K562 (cell line): ENCODE measurements around the gene DUOXA2.

ENCODE experiments used
- CTCF ChIP-seq, 3 experiments: IDR thresholded peaks in 2 of 3; conservative IDR thresholded peaks in 1 of 3; 2 replicates each; pipeline ENCODE4 v1.5.1; 2011 to 2012; ENCODE audit warnings: low read length in 3 of 3, mild to moderate bottlenecking in 3 of 3, control low read depth in 2 of 3, improper control_type of control experiment in 1 of 3, inconsistent platforms in 1 of 3, low read depth in 1 of 3, mixed read lengths in 1 of 3, moderate library complexity in 1 of 3; ENCODE audit not compliant: insufficient read depth in 2 of 3
- HDAC8 ChIP-seq: fragments of 450-650 bp; IDR thresholded peaks from 2 replicates; pipeline ENCODE4 v1.6.1; 2016; ENCODE audit warnings: mild to moderate bottlenecking, missing genetic modification characterization, moderate library complexity, missing compliant biosample characterization
- KLF10 ChIP-seq: fragments of 250-450 bp; sonication (Bioruptor Pico); IDR thresholded peaks from 2 replicates; pipeline ENCODE4 v1.6.1; 2021; ENCODE audit warnings: matching md5 sums
- MYC ChIP-seq, 2 experiments: fragments of 250-450 bp in 1 of 2; sonication (Bioruptor Pico) in 1 of 2; IDR thresholded peaks; 2 replicates each; pipeline versions ENCODE4 v1.5.1 to v1.6.1; 2012 to 2021; ENCODE audit warnings: low read depth in 2 of 2, borderline replicate concordance in 1 of 2, improper control_type of control experiment in 1 of 2, low read length in 1 of 2, mild to moderate bottlenecking in 1 of 2, moderate library complexity in 1 of 2
- NFRKB ChIP-seq: fragments of 450-650 bp; IDR thresholded peaks from 2 replicates; pipeline ENCODE4 v1.6.1; 2016; ENCODE audit warnings: low read depth
- NRF1 ChIP-seq, 2 experiments: fragments of 450-650 bp; IDR thresholded peaks in 1 of 2; conservative IDR thresholded peaks in 1 of 2; 2 replicates each; pipeline ENCODE4 v1.6.1; 2014; ENCODE audit warnings: mild to moderate bottlenecking in 2 of 2
- PKNOX1 ChIP-seq: fragments of 450-650 bp; IDR thresholded peaks from 2 replicates; pipeline ENCODE4 v1.6.1; 2016
- POLR2A ChIP-seq: fragments of 450-650 bp; conservative IDR thresholded peaks from 2 replicates; pipeline ENCODE4 v1.6.1; 2016
- POLR2AphosphoS5 ChIP-seq: IDR thresholded peaks from 2 replicates; pipeline ENCODE4 v1.6.1; 2011; ENCODE audit warnings: mild to moderate bottlenecking, low read depth, low read length, moderate library complexity; ENCODE audit not compliant: control insufficient read depth, insufficient read depth
- RNF2 ChIP-seq: sonication (generic); IDR thresholded peaks from 2 replicates; pipeline ENCODE4 v1.6.1; 2016
- ZNF121 ChIP-seq: sonication (generic); formaldehyde crosslinking; conservative IDR thresholded peaks from 2 replicates; pipeline ENCODE4 v1.8.0; 2022; ENCODE audit warnings: missing genetic modification reagents
- TF ChIP-seq, protein P1 (sequence below): sonication (generic); formaldehyde crosslinking; IDR thresholded peaks from 2 replicates; pipeline ENCODE4 v1.8.1; 2023; ENCODE audit warnings: mild to moderate bottlenecking, missing genetic modification reagents

- TF ChIP-seq ZNF121: no peak
- TF ChIP-seq PKNOX1: no peak
- TF ChIP-seq NRF1 (conservative IDR thresholded peaks at IDR 0.05 in 1 of 2, IDR thresholded peaks at IDR 0.05 in 1 of 2): no peak
- no peak for TF ChIP-seq HDAC8 (tag)
- TF ChIP-seq POLR2A: no peak
- no peak for TF ChIP-seq MYC (IDR thresholded peaks at IDR 0.05; ENCODE audit: low read depth, low read length)
- TF ChIP-seq MYC (CRISPR knock-in tag; IDR thresholded peaks at IDR 0.05; ENCODE audit: borderline replicate concordance, low read depth): no peak
- TF ChIP-seq CTCF (IDR thresholded peaks at IDR 0.05 in 2 of 3, conservative IDR thresholded peaks at IDR 0.05 in 1 of 3; ENCODE audit: insufficient read depth in 2 of 3, low read depth in 1 of 3, low read length in 3 of 3): no peak
- TF ChIP-seq, protein P1, sequence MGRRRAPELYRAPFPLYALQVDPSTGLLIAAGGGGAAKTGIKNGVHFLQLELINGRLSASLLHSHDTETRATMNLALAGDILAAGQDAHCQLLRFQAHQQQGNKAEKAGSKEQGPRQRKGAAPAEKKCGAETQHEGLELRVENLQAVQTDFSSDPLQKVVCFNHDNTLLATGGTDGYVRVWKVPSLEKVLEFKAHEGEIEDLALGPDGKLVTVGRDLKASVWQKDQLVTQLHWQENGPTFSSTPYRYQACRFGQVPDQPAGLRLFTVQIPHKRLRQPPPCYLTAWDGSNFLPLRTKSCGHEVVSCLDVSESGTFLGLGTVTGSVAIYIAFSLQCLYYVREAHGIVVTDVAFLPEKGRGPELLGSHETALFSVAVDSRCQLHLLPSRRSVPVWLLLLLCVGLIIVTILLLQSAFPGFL (CRISPR knock-in tag): no peak
- no peak for TF ChIP-seq NFRKB
- no peak for TF ChIP-seq KLF10 (CRISPR knock-in tag)
- TF ChIP-seq RNF2: no peak
- TF ChIP-seq POLR2AphosphoS5: no peak
Observed at GRCh38 chr15:45117308-45118130, 3.4 kb downstream of the DUOXA2 start.
